Duodenal mucosa (tissue), 2 donors: ENCODE measurements around the gene IRF1.
A peak's percentile ranks its signal among the peaks of the same experiment; 100 is the strongest.

ENCODE experiments used
- H3K27ac ChIP-seq: one replicate; pipeline ENCODE4 v1.7.0; 2013; ENCODE audit warnings: low read depth, low read length
- H3K27me3 ChIP-seq, 2 donors: one replicate each; pipeline ENCODE4 v1.7.0; 2013; ENCODE audit warnings: low read length in 2 of 2, control low read depth in 1 of 2; ENCODE audit not compliant: insufficient read depth in 2 of 2, control insufficient read depth in 1 of 2
- H3K36me3 ChIP-seq, 2 donors: one replicate each; pipeline ENCODE4 v1.7.0; 2013; ENCODE audit warnings: low read length in 2 of 2, control low read depth in 1 of 2; ENCODE audit not compliant: insufficient read depth in 2 of 2, control insufficient read depth in 1 of 2
- H3K4me1 ChIP-seq, 2 donors: one replicate each; pipeline ENCODE4 v1.7.0; 2013; ENCODE audit warnings: low read length in 2 of 2, control low read depth in 1 of 2; ENCODE audit not compliant: insufficient read depth in 2 of 2, control insufficient read depth in 1 of 2
- H3K4me3 ChIP-seq, 2 donors: one replicate each; pipeline ENCODE4 v1.7.0; 2013; ENCODE audit warnings: low read length in 2 of 2, low read depth in 1 of 2
- H3K9ac ChIP-seq, 2 donors: one replicate each; pipeline ENCODE4 v1.7.0; 2013; ENCODE audit warnings: low read length in 2 of 2, low read depth in 1 of 2
- H3K9me3 ChIP-seq, 2 donors: one replicate each; pipeline ENCODE4 v1.7.0; 2013; ENCODE audit warnings: low read length in 2 of 2, control low read depth in 1 of 2; ENCODE audit not compliant: control insufficient read depth in 1 of 2

The IRF1 gene

GRCh38 chr5:132468656-132469379, 21.8 kb downstream of the IRF1 start:
- Histone ChIP-seq H3K4me1 (peaks cover 87 to 88% of the 10 kb centered on the region in 2 donors), H3K27me3 (no peaks in the 10 kb centered on the region), H3K4me3 (no peak overlapping the region), H3K27ac (no peak overlapping the region), H3K36me3 (peaks cover 5 to 6% of the 10 kb centered on the region in 2 donors), H3K9me3 (no peaks in the 10 kb centered on the region), H3K9ac (no peak overlapping the region)

GRCh38 chr5:132467287-132467984, 23.1 kb downstream of the IRF1 start:
- Histone ChIP-seq H3K36me3 (peaks cover 5 to 6% of the 10 kb centered on the region in 2 donors), H3K27ac (peak overlapping the region; percentile 60), H3K4me3 (peak overlapping the region; percentile 14 to 18), H3K9me3 (no peaks in the 10 kb centered on the region), H3K9ac (no peak overlapping the region), H3K4me1 (peaks cover 93% of the 10 kb centered on the region in 2 donors), H3K27me3 (no peaks in the 10 kb centered on the region)

- H3K9ac ChIP-seq: peak overlapping the region in 1 of 2 donors; percentile 4
- H3K4me1 ChIP-seq: peaks cover 95 to 96% of the 10 kb centered on the region in 2 donors
- H3K27ac ChIP-seq: peak overlapping the region; percentile 60
- H3K27me3 ChIP-seq: no peaks in the 10 kb centered on the region
- peaks cover 5 to 6% of the 10 kb centered on the region in 2 donors for H3K36me3 ChIP-seq
- peak overlapping the region; percentile 14 to 18 for H3K4me3 ChIP-seq
- H3K9me3 ChIP-seq: no peaks in the 10 kb centered on the region
These were observed 23.9 kb downstream of the IRF1 start for GRCh38 chr5:132466433-132467286.

GRCh38 chr5:132465059-132465707, 25.4 kb downstream of the IRF1 start:
- H3K27me3 ChIP-seq: no peaks in the 10 kb centered on the region
- H3K4me3 ChIP-seq: peak overlapping the region; percentile 56 to 57
- peak overlapping the region; percentile 41 to 73 for H3K9ac ChIP-seq
- peaks cover 95 to 96% of the 10 kb centered on the region in 2 donors for H3K4me1 ChIP-seq
- peak overlapping the region; percentile 84 for H3K27ac ChIP-seq
- peaks cover 3 to 10% of the 10 kb centered on the region in 2 donors for H3K36me3 ChIP-seq
- H3K9me3 ChIP-seq: no peaks in the 10 kb centered on the region

GRCh38 chr5:132464156-132464939, 26.2 kb downstream of the IRF1 start:
- H3K27me3 ChIP-seq: no peaks in the 10 kb centered on the region
- peaks cover 0 to 10% of the 10 kb centered on the region in 2 donors for H3K36me3 ChIP-seq
- peaks cover 95 to 96% of the 10 kb centered on the region in 2 donors for H3K4me1 ChIP-seq
- peak overlapping the region; percentile 84 for H3K27ac ChIP-seq
- H3K9me3 ChIP-seq: no peaks in the 10 kb centered on the region
- peak overlapping the region; percentile 41 to 73 for H3K9ac ChIP-seq
- H3K4me3 ChIP-seq: peak overlapping the region; percentile 56 to 57

GRCh38 chr5:132463811-132464155, 26.8 kb downstream of the IRF1 start:
- peak overlapping the region; percentile 41 to 73 for H3K9ac ChIP-seq
- H3K9me3 ChIP-seq: no peaks in the 10 kb centered on the region
- peak overlapping the region; percentile 56 to 57 for H3K4me3 ChIP-seq
- peak overlapping the region; percentile 84 for H3K27ac ChIP-seq
- H3K4me1 ChIP-seq: peaks cover 95 to 96% of the 10 kb centered on the region in 2 donors
- no peaks in the 10 kb centered on the region for H3K27me3 ChIP-seq
- H3K36me3 ChIP-seq: peaks cover 0 to 10% of the 10 kb centered on the region in 2 donors

GRCh38 chr5:132462856-132463745, 27.5 kb downstream of the IRF1 start:
- Histone ChIP-seq H3K9me3 (no peaks in the 10 kb centered on the region), H3K4me1 (peaks cover 98 to 99% of the 10 kb centered on the region in 2 donors), H3K36me3 (peaks cover 0 to 10% of the 10 kb centered on the region in 2 donors), H3K27me3 (no peaks in the 10 kb centered on the region), H3K4me3 (peak overlapping the region in 1 of 2 donors; percentile 12), H3K9ac (peak overlapping the region; percentile 41 to 49), H3K27ac (peak overlapping the region; percentile 84)

GRCh38 chr5:132462333-132462732, 28.2 kb downstream of the IRF1 start:
- Histone ChIP-seq H3K4me3 (no peak overlapping the region), H3K4me1 (peaks cover 99 to 100% of the 10 kb centered on the region in 2 donors), H3K27me3 (no peaks in the 10 kb centered on the region), H3K27ac (no peak overlapping the region), H3K9me3 (no peaks in the 10 kb centered on the region), H3K9ac (peak overlapping the region; percentile 41 to 49), H3K36me3 (peaks cover 3 to 7% of the 10 kb centered on the region in 2 donors)
